GM15510 (cell line): Measurements from ENCODE around the gene HPN.

Experiments used
- POLR2A ChIP-seq: IDR thresholded peaks from 3 replicates; pipeline ENCODE4 v1.6.1; 2011; ENCODE audit warnings: borderline replicate concordance; ENCODE audit not compliant: insufficient read length; ENCODE audit errors: extremely low read depth

The HPN gene

GRCh38 chr19:35045667-35046300, 4.3 kb downstream of the HPN start:
- no peak for TF ChIP-seq POLR2A

GRCh38 chr19:35046461-35046860, 4.9 kb downstream of the HPN start:
- TF ChIP-seq POLR2A = no peak

- no peak for TF ChIP-seq POLR2A
These were observed 7.4 kb downstream of the HPN start for GRCh38 chr19:35048911-35049411.

- TF ChIP-seq POLR2A = no peak
These were observed 7.9 kb downstream of the HPN start for GRCh38 chr19:35049456-35049855.

GRCh38 chr19:35051796-35052195, 10.3 kb downstream of the HPN start:
- TF ChIP-seq POLR2A = no peak

GRCh38 chr19:35052599-35053190, 11.2 kb downstream of the HPN start:
- TF ChIP-seq POLR2A = no peak

GRCh38 chr19:35053667-35054293, 12.3 kb downstream of the HPN start:
- TF ChIP-seq POLR2A = no peak

GRCh38 chr19:35054626-35055025, 13.1 kb downstream of the HPN start:
- no peak for TF ChIP-seq POLR2A

GRCh38 chr19:35055715-35056179, 14.2 kb downstream of the HPN start:
- no peak for TF ChIP-seq POLR2A

- TF ChIP-seq POLR2A = no peak
These were observed 15.1 kb downstream of the HPN start for GRCh38 chr19:35056513-35057063.

GRCh38 chr19:35058370-35058769, 16.8 kb downstream of the HPN start:
- TF ChIP-seq POLR2A = no peak

- TF ChIP-seq POLR2A = no peak
These were observed 17.7 kb downstream of the HPN start for GRCh38 chr19:35059006-35059798.

- TF ChIP-seq POLR2A = no peak
These were observed 18.2 kb downstream of the HPN start for GRCh38 chr19:35059799-35060091.

- no peak for TF ChIP-seq POLR2A
These were observed 18.8 kb downstream of the HPN start for GRCh38 chr19:35060160-35060855.

- TF ChIP-seq POLR2A = no peak
These were observed 20.3 kb downstream of the HPN start for GRCh38 chr19:35061583-35062373.

GRCh38 chr19:35062942-35063341, 21.4 kb downstream of the HPN start:
- TF ChIP-seq POLR2A = no peak
